Measurements from ENCODE around the gene PQBP1. TPM values are rescaled to one million over a fixed set of nuclear protein-coding genes. Genes with fewer than 3 reads are reported as not detected.
A peak's percentile ranks its signal among the peaks of the same experiment; 100 is the strongest.

Gene PQBP1
- total RNA-seq, 1 donor = 27.2 TPM

DNA sequence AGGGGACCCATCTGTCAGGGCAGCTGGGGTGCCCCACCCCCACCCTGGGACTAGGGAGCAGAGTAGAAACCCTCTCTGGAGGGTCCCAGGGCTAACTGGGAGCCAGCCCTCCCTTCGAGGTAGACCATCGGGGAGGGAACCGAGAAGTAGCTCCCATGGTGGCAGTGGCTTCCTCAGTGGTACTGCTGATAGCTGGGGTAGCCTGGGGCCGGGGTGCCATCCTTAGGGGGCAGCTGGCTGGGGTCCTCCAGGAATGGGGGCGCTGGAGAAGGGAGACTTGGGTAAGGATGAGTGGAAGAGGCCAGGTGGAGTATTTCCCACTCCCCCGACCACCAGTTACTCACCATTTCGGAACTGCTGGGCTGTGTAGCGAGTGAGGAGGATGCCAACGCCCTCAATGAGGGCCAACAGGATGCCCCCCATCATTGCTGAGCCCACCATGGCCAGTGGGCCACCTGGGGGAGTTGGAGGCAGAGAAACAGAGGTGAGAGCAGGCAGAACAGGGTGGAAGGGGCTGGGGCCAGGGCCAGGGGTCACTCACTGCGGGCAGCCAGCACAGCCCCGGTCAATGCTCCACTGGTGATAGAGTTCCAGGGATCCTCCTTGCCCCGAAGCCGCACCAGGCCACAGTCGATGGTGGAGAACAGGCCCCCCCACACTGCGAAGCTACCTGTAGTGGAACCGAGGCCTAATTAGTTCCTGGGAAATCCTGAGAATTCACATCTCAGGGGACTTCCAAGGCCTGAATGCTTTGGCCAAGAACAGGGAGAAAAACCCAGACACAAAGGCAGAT, 4.0 kb upstream of the PQBP1 start:
- H3K4me3 ChIP-seq (ENCODE audit: low read depth, low read length) = no peak overlapping the region
- TF ChIP-seq, protein P1, sequence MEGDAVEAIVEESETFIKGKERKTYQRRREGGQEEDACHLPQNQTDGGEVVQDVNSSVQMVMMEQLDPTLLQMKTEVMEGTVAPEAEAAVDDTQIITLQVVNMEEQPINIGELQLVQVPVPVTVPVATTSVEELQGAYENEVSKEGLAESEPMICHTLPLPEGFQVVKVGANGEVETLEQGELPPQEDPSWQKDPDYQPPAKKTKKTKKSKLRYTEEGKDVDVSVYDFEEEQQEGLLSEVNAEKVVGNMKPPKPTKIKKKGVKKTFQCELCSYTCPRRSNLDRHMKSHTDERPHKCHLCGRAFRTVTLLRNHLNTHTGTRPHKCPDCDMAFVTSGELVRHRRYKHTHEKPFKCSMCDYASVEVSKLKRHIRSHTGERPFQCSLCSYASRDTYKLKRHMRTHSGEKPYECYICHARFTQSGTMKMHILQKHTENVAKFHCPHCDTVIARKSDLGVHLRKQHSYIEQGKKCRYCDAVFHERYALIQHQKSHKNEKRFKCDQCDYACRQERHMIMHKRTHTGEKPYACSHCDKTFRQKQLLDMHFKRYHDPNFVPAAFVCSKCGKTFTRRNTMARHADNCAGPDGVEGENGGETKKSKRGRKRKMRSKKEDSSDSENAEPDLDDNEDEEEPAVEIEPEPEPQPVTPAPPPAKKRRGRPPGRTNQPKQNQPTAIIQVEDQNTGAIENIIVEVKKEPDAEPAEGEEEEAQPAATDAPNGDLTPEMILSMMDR (IDR thresholded peaks at IDR 0.05; ENCODE audit: insufficient read depth, low read depth, low read length) = no peak
- DNase-seq (ENCODE audit: low read depth) = no peak

DNA sequence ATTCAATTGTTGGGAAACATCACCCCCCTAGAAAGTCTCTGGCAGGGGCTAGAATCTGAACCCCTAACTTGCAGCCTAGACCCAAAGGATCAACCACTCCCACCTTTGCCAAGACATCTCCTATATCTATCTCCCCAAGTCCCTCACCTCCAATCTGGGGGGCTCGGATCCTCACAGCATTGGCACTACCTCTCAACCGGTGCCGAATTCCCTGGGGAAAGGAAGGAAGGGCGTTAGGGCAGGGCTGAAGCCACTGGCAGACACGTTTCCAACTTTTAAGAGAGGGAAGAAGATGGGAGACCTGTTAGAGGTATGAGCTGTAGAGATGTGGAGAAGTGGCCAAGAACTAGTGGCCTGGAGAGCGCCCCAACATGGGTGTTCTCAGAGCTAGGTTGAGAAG, 2.8 kb upstream of the PQBP1 start:
- DNase-seq (ENCODE audit: low read depth) = no peak

DNA sequence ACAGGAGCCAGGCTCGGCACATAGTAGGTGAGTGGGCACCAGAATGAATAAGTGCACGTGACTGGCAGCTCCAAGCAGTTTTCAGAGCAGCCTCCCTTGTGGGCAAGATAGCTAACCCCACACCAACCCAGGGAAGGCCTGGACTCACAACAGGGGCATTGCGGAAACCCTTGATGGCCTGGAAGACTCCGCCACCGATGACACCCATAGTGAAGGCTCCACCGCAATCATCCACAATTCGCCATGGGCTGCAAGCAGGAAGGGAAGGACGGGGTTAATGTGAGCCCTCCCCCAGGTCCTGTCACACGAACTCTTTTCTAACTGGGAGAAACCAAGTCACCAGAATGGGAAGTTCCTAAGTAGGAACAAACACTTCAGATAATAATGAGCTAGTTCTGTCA, 1.1 kb upstream of the PQBP1 start:
- no peak for DNase-seq (ENCODE audit: low read depth)

More for the DNA sequence above, 2.8 kb upstream of the PQBP1 start:
- TF ChIP-seq, protein P1 (IDR thresholded peaks at IDR 0.05; ENCODE audit: insufficient read depth, low read depth, low read length) = no peak
- no peak overlapping the region for H3K4me3 ChIP-seq (ENCODE audit: low read depth, low read length)

DNA sequence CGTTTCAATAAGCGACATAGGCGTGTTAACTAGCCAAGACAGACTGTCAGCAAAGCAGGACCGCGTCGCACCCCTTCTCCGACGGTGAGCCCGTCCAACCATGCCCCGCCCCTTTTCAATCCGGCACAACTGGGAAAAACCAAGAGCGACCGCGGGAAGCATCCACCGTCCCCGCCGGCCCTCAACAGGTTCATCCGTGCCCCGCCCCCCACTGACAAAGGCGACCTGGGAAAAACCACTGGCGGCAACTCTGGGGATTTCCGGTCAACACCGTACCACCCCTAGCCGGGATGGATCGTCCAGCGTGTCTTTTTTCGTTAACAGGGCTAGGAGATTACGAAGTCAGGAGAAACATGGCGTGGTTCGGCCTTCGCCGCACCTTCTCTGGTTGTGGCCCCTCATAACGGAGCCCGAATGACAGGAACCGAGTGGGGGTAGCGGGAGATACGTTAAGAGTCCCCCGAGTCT, 539 bp upstream of the PQBP1 start:
- peak; percentile 75 for DNase-seq (ENCODE audit: low read depth)
- peak overlapping the region; percentile 79 for H3K4me3 ChIP-seq (ENCODE audit: low read depth, low read length)
- TF ChIP-seq, protein P1 (IDR thresholded peaks at IDR 0.05; ENCODE audit: insufficient read depth, low read depth, low read length) = no peak

More for the DNA sequence above, 1.1 kb upstream of the PQBP1 start:
- H3K4me3 ChIP-seq (ENCODE audit: low read depth, low read length) = peak overlapping the region; percentile 79
- TF ChIP-seq, protein P1 (IDR thresholded peaks at IDR 0.05; ENCODE audit: insufficient read depth, low read depth, low read length) = no peak

DNA sequence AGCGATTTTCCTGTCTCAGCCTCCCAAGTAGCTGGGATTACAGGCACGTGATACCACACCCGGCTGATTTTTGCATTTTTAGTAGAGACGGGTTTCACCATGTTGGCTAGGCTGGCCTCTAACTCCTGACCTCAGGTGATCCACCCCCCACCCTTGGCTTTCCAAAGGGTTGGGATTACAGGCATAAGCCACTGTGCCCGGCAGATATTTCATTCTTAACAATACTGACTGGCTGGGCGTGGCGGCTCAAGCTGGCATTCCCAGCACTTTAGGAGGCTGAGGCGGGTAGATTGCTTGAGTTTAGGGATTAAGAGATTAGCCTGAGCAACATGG, 1.3 kb downstream of the PQBP1 start:
- H3K4me3 ChIP-seq (ENCODE audit: low read depth, low read length) = no peak overlapping the region
- TF ChIP-seq, protein P1 (IDR thresholded peaks at IDR 0.05; ENCODE audit: insufficient read depth, low read depth, low read length) = no peak
- DNase-seq (ENCODE audit: low read depth) = no peak

DNA sequence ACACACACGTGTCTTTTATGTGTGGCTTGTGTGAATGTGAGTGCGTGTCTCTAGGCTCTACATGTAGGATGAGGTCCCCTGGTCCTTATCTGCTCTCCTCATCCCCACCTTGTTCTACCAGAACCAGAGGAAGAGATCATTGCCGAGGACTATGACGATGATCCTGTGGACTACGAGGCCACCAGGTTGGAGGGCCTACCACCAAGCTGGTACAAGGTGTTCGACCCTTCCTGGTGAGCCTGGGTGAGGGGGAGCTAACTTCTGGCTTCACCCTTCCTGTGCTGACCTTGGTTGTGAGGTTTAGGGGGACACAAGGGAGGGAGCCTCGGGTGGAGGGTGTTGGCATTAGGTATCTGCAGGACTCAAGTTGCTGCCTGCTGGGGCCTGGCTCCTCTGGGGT, 3.3 kb downstream of the PQBP1 start:
- no peak overlapping the region for H3K4me3 ChIP-seq (ENCODE audit: low read depth, low read length)
- TF ChIP-seq, protein P1 (IDR thresholded peaks at IDR 0.05; ENCODE audit: insufficient read depth, low read depth, low read length) = no peak
- DNase-seq (ENCODE audit: low read depth) = no peak

Measured in fibroblast of villous mesenchyme (primary cell).